BE2C (cell line): Measurements from ENCODE around the gene GPR78.
"Not testable (repeated sequence)": the region's sequence is repeated elsewhere in the genome, so short reads cannot be mapped to it uniquely, and the experiment has no call there.

ENCODE experiments used
- DNase-seq: peaks from one replicate; pipeline ENCODE4 v3.0.0-alpha.2; 2020
- H3K27me3 ChIP-seq: fragments of 250-450 bp; sonication (Bioruptor Pico); 2 replicates; pipeline ENCODE4 v1.5.1; 2020; ENCODE audit warnings: mild to moderate bottlenecking
- H3K36me3 ChIP-seq: fragments of 250-450 bp; sonication (Bioruptor Pico); 2 replicates; pipeline ENCODE4 v1.5.1; 2020; ENCODE audit warnings: mild to moderate bottlenecking
- H3K4me1 ChIP-seq: fragments of 250-450 bp; sonication (Bioruptor Pico); 2 replicates; pipeline ENCODE4 v1.5.1; 2020
- H3K4me3 ChIP-seq: 2 replicates; pipeline ENCODE4 v1.5.1; 2011; ENCODE audit warnings: low read depth, low read length
- H3K9me3 ChIP-seq: fragments of 250-450 bp; sonication (Bioruptor Pico); 2 replicates; pipeline ENCODE4 v1.5.1; 2020
- TF ChIP-seq, protein P1 (sequence below): IDR thresholded peaks from 2 replicates; pipeline ENCODE4 v1.5.1; 2012; ENCODE audit warnings: mild to moderate bottlenecking, low read depth, low read length

Gene GPR78

DNA sequence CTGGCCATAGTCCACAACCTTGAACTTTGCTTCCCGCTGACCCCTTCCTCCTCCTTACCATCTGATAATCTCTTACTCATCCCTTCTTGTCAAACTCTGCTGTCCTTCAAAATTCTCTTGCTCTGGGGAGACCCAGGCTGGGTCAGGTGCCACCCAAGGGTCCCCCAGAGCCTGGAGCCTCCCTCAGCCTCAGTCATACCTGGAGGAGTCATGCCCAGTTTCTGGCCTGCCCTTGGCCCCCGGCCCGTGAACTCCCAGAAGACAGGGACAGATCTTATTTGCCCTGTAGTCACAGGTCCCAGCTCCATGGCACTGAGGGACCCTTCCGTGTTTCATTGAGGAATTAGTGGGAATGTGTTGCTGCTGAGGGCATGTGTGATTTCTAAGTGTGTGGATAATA is 4.7 kb upstream of the GPR78 start:
- no peak for DNase-seq

DNA sequence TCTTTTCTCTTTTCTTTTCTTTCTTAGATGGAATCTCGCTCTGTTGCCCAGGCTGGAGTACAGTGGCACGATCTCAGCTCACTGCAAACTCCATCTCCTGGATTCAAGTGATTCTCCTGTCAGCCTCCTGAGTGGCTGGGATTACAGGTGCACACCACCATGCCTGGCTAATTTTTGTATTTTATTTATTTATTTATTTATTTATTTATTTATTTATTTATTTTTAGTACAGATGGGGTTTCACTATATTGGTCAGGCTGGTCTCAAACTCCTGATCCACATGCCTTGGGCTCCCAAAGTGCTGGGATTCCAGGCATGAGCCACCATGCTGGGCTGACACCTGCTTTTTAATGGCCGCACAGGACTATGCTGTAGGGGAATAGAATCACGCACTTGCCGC is 3.6 kb upstream of the GPR78 start:
- H3K27me3 ChIP-seq, result peaks cover 12% of the 10 kb centered on the region
- not testable (repeated sequence) for H3K4me3 ChIP-seq, H3K4me1 ChIP-seq, DNase-seq, H3K9me3 ChIP-seq, H3K36me3 ChIP-seq

More for the DNA sequence above, 4.7 kb upstream of the GPR78 start:
- H3K4me3 ChIP-seq, result no peak overlapping the region
- no peaks in the 10 kb centered on the region; the same call in 1 of the 2 replicates for H3K9me3 ChIP-seq
- H3K4me1 ChIP-seq, result no peaks in the 10 kb centered on the region; the same call in 1 of the 2 replicates
- H3K36me3 ChIP-seq, result no peaks in the 10 kb centered on the region
- peaks cover under 1% of the 10 kb centered on the region for H3K27me3 ChIP-seq
- TF ChIP-seq, protein P1, sequence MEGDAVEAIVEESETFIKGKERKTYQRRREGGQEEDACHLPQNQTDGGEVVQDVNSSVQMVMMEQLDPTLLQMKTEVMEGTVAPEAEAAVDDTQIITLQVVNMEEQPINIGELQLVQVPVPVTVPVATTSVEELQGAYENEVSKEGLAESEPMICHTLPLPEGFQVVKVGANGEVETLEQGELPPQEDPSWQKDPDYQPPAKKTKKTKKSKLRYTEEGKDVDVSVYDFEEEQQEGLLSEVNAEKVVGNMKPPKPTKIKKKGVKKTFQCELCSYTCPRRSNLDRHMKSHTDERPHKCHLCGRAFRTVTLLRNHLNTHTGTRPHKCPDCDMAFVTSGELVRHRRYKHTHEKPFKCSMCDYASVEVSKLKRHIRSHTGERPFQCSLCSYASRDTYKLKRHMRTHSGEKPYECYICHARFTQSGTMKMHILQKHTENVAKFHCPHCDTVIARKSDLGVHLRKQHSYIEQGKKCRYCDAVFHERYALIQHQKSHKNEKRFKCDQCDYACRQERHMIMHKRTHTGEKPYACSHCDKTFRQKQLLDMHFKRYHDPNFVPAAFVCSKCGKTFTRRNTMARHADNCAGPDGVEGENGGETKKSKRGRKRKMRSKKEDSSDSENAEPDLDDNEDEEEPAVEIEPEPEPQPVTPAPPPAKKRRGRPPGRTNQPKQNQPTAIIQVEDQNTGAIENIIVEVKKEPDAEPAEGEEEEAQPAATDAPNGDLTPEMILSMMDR, result no peak

DNA sequence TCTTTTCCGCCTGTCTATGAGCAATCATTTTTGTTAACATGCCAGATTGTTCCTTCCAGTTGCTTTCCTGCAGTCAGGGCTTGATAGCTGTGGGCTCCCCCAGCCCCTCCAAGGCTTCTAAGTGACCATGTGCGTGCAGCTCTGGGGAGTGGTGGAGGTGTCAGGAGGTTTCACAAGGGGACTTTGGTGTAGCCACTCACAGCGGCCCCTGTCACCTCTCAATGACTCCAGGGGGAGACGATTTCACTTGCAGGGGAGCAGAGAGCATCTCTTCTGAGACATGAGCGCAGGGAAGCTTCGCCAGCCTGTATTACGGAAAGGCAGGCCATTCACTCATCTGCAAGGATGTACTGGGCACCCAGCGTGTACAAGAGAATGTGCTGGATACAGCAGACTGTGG is 3.1 kb upstream of the GPR78 start:
- no peak for DNase-seq
- TF ChIP-seq, protein P1, result no peak
- Histone ChIP-seq H3K4me3 (no peak overlapping the region), H3K27me3 (peaks cover 15% of the 10 kb centered on the region), H3K4me1 (peaks cover 3% of the 10 kb centered on the region; the same call in 1 of the 2 replicates), H3K36me3 (no peaks in the 10 kb centered on the region), H3K9me3 (no peaks in the 10 kb centered on the region)

DNA sequence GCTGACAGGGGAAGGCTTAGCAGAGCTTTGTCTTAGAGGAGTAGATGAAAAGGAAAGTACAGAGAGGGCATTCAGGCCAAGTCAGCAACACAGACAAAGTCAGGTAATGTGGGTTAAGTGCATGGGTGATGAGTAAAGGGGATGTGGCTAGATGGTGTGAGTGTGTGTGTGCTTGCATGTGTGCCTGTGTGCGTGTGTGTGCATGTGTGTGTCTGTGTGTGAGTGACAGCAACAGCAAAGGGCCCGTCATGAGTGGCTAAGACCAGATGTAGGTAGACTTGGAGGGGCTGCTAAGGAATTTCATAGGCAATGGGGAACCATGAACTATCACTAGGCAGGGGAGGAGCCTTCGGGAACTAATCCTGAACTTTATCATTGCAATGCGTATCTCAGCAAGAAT is 2.2 kb upstream of the GPR78 start:
- H3K36me3 ChIP-seq, result no peaks in the 10 kb centered on the region
- H3K4me3 ChIP-seq, result no peak overlapping the region
- TF ChIP-seq, protein P1, result no peak
- no peaks in the 10 kb centered on the region for H3K9me3 ChIP-seq
- H3K27me3 ChIP-seq, result peaks cover 20% of the 10 kb centered on the region
- peaks cover 3% of the 10 kb centered on the region; the same call in 1 of the 2 replicates for H3K4me1 ChIP-seq
- DNase-seq, result no peak

DNA sequence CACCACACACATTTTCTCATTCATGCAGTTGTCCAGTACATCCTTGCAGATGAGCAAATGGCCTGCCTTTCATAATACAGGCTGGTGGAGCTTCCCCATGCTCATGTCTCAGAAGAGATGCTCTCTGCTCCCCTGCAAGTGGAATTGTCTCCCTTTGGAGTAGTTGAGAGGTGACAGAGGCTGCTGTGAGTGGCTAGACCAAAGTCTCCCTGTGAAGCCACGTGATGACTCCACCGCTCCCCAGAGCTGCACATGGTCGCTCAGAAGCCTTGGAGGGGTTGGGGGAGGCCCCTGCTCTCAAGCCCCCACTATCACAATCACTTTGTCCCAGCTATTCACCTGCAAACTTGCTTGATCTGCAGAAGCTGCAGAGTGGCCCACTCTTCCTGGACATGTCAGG is 1.5 kb upstream of the GPR78 start:
- no peaks in the 10 kb centered on the region for H3K36me3 ChIP-seq
- H3K27me3 ChIP-seq, result peaks cover 20% of the 10 kb centered on the region
- H3K4me1 ChIP-seq, result peaks cover 3% of the 10 kb centered on the region; the same call in 1 of the 2 replicates
- TF ChIP-seq, protein P1, result no peak
- no peak for DNase-seq
- H3K4me3 ChIP-seq, result no peak overlapping the region
- no peaks in the 10 kb centered on the region for H3K9me3 ChIP-seq

DNA sequence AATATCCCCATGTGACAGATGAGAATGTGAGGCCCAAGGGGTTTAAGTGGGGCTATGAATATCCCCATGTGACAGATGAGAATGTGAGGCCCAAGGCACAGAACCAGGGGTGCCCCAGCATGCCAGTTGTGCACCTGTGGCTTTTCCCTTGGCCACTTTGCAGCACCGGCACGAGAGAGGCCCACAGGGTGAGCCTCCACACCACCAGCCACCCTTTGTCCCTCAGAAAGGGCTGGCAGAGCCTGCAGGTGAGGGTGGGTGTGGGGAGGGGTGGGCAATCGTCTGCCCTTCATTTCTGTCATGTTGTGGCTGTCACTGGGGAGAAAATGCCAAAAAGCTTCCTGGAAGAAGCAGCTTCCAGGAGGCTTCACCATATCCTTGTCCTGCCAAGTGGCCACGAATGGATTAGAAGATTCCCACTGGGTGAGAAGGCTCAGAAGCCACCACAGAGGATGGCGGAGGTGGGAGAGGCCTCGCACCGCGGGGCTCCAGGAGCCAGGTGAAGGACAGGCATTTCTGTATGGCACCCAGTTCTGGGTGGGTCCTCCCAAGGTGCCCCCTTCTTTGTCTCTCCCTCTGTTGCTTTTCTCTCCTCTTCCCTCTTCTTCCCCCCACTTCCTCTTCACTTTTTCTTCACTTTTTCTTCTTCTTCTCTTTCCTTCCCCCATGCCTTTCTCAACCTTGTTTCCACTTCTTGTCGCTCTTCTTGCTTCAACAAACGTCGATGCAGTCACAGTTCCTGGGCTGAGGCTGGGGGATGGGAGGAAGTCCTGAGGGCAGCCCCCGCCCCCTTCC is 469 bp upstream of the GPR78 start:
- no peaks in the 10 kb centered on the region for H3K36me3 ChIP-seq
- H3K27me3 ChIP-seq, result peaks cover 20% of the 10 kb centered on the region
- TF ChIP-seq, protein P1, result no peak
- H3K4me1 ChIP-seq, result peaks cover 3% of the 10 kb centered on the region; the same call in 1 of the 2 replicates
- no peak for DNase-seq
- H3K9me3 ChIP-seq, result no peaks in the 10 kb centered on the region
- H3K4me3 ChIP-seq, result no peak overlapping the region
